WTC11 (cell line): Measurements from ENCODE around the gene FREM2. TPM values are rescaled to one million over a fixed set of nuclear protein-coding genes. Genes with fewer than 3 reads are reported as not detected.
A peak's percentile ranks its signal among the peaks of the same experiment; 100 is the strongest.

Experiments used
- ATAC-seq: fragments of 200-7000 bp; cut with Tn5 transposase; 2 replicates; pipeline ENCODE4 v1.10.0; 2021; ENCODE audit warnings: mild to moderate bottlenecking, moderate library complexity
- CTCF ChIA-PET: fragments of 300-600 bp; sonication (Branson Sonifier 250); formaldehyde crosslinking; loops from one replicate; lab custom pipeline; 2021; ENCODE audit warnings: antibody characterized with exemption; lab: Charles Lee
- POLR2A ChIA-PET: fragments of 350-600 bp; sonication (Branson Sonifier 250); formaldehyde crosslinking; loops from one replicate; lab custom pipeline; 2021; ENCODE audit warnings: antibody characterized with exemption; lab: Charles Lee
- DNase-seq: peaks from one replicate; pipeline ENCODE4 v3.0.0; 2021; ENCODE audit warnings: low spot score
- H3K27ac Mint-ChIP-seq: 2 replicates; pipeline ENCODE4 v1.8.0; 2021; ENCODE audit warnings: mixed read lengths
- H3K27me3 Mint-ChIP-seq: 2 replicates; pipeline ENCODE4 v1.8.0; 2021; ENCODE audit warnings: low read depth, mild to moderate bottlenecking, moderate library complexity, mixed read lengths
- H3K36me3 Mint-ChIP-seq: 2 replicates; pipeline ENCODE4 v1.8.0; 2021; ENCODE audit warnings: mixed read lengths
- H3K4me1 Mint-ChIP-seq: 2 replicates; pipeline ENCODE4 v1.8.0; 2022; ENCODE audit warnings: mixed read lengths
- H3K4me3 Mint-ChIP-seq: 2 replicates; pipeline ENCODE4 v1.8.0; 2021; ENCODE audit warnings: mild to moderate bottlenecking, moderate library complexity, mixed read lengths
- H3K9me3 Mint-ChIP-seq: 2 replicates; pipeline ENCODE4 v1.8.0; 2021; ENCODE audit warnings: mixed read lengths
- CREB1 ChIP-seq: sonication (generic); formaldehyde crosslinking; IDR thresholded peaks from 2 replicates; pipeline ENCODE4 v1.8.0; 2023; ENCODE audit warnings: mild to moderate bottlenecking, missing genetic modification reagents
- KAT7 ChIP-seq: sonication (generic); formaldehyde crosslinking; IDR thresholded peaks from 2 replicates; pipeline ENCODE4 v1.8.1; 2023; ENCODE audit warnings: missing genetic modification reagents, mild to moderate bottlenecking, borderline replicate concordance
- NR1H2 ChIP-seq: sonication (generic); formaldehyde crosslinking; IDR thresholded peaks from 2 replicates; pipeline ENCODE4 v1.9.0; 2021; ENCODE audit warnings: mild to moderate bottlenecking, moderate library complexity, missing genetic modification reagents
- NR3C1 ChIP-seq: sonication (generic); formaldehyde crosslinking; conservative IDR thresholded peaks from 2 replicates; pipeline ENCODE4 v1.8.1; 2023; ENCODE audit warnings: low read depth, mild to moderate bottlenecking, missing genetic modification reagents
- OVOL2 ChIP-seq: fragments of 250-450 bp; sonication (Bioruptor Pico); IDR thresholded peaks from 2 replicates; pipeline ENCODE4 v1.9.0; 2021; ENCODE audit warnings: mild to moderate bottlenecking, borderline replicate concordance
- SMAD4 ChIP-seq: sonication (generic); formaldehyde crosslinking; IDR thresholded peaks from 2 replicates; pipeline ENCODE4 v1.8.0; 2022; ENCODE audit warnings: mild to moderate bottlenecking, missing genetic modification reagents
- TEAD1 ChIP-seq: sonication (generic); formaldehyde crosslinking; IDR thresholded peaks from 2 replicates; pipeline ENCODE4 v1.8.0; 2022; ENCODE audit warnings: mild to moderate bottlenecking, missing genetic modification reagents
- ZNF423 ChIP-seq: fragments of 250-450 bp; sonication (Bioruptor Pico); IDR thresholded peaks from 2 replicates; pipeline ENCODE4 v2.1.2; 2022; ENCODE audit warnings: mild to moderate bottlenecking, moderate library complexity
- total RNA-seq: library from RNA; stranded (reverse); gene quantifications from 3 replicates; pipeline ENCODE4 v1.2.3, GENCODE V29; 2021
- TF ChIP-seq, protein P1 (sequence below): sonication (generic); formaldehyde crosslinking; IDR thresholded peaks from 2 replicates; pipeline ENCODE4 v1.8.1; 2023; ENCODE audit warnings: mild to moderate bottlenecking, missing genetic modification reagents
- TF ChIP-seq, protein P2 (sequence below): sonication (generic); formaldehyde crosslinking; IDR thresholded peaks from 2 replicates; pipeline ENCODE4 v1.8.0; 2022; ENCODE audit warnings: mild to moderate bottlenecking, missing genetic modification reagents
- TF ChIP-seq, protein P3 (sequence below): sonication (generic); formaldehyde crosslinking; IDR thresholded peaks from 2 replicates; pipeline ENCODE4 v1.8.0; 2023; ENCODE audit warnings: missing genetic modification reagents, mild to moderate bottlenecking, borderline replicate concordance
- TF ChIP-seq, protein P4 (sequence below): sonication (generic); formaldehyde crosslinking; IDR thresholded peaks from 2 replicates; pipeline ENCODE4 v1.8.1; 2022; ENCODE audit warnings: missing genetic modification reagents, borderline replicate concordance
- TF ChIP-seq, protein P5 (sequence below): sonication (generic); formaldehyde crosslinking; IDR thresholded peaks from 2 replicates; pipeline ENCODE4 v1.8.1; 2023; ENCODE audit warnings: mild to moderate bottlenecking, missing genetic modification reagents, borderline replicate concordance
- TF ChIP-seq, protein P6 (sequence below): fragments of 200-600 bp; IDR thresholded peaks from 2 replicates; pipeline ENCODE4 v1.8.0; 2022; ENCODE audit warnings: antibody characterized with exemption
- TF ChIP-seq, protein P7 (sequence below): sonication (generic); formaldehyde crosslinking; IDR thresholded peaks from 2 replicates; pipeline ENCODE4 v1.8.0; 2023; ENCODE audit warnings: mild to moderate bottlenecking, missing genetic modification reagents

The FREM2 gene
- total RNA-seq, 1 experiment from 2014 or later: 23.7 TPM

DNA sequence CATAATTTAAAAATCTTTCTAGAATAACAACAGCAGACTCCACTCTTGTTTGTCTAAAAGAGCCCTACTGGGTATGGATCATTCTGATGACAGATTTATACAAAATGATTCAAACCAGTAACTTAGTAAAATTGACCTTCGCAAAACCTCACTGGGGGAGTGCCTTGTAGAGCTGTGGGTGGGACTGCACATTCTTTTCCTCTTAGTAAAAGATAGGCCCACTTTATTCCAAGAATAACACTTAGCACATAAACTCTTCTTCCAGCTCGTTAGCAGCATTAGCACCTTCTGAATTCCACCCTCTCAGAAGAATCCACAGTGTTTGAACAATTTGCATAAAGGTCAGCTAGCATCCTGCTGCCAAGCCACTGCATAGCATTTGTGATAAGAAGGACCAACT lies 196.9 kb downstream of the FREM2 start (continued):
- TF ChIP-seq, protein P1, sequence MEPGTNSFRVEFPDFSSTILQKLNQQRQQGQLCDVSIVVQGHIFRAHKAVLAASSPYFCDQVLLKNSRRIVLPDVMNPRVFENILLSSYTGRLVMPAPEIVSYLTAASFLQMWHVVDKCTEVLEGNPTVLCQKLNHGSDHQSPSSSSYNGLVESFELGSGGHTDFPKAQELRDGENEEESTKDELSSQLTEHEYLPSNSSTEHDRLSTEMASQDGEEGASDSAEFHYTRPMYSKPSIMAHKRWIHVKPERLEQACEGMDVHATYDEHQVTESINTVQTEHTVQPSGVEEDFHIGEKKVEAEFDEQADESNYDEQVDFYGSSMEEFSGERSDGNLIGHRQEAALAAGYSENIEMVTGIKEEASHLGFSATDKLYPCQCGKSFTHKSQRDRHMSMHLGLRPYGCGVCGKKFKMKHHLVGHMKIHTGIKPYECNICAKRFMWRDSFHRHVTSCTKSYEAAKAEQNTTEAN (CRISPR knock-in tag): no peak
- TF ChIP-seq, protein P2, sequence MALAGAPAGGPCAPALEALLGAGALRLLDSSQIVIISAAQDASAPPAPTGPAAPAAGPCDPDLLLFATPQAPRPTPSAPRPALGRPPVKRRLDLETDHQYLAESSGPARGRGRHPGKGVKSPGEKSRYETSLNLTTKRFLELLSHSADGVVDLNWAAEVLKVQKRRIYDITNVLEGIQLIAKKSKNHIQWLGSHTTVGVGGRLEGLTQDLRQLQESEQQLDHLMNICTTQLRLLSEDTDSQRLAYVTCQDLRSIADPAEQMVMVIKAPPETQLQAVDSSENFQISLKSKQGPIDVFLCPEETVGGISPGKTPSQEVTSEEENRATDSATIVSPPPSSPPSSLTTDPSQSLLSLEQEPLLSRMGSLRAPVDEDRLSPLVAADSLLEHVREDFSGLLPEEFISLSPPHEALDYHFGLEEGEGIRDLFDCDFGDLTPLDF (CRISPR knock-in tag): no peak
- TF ChIP-seq, protein P3, sequence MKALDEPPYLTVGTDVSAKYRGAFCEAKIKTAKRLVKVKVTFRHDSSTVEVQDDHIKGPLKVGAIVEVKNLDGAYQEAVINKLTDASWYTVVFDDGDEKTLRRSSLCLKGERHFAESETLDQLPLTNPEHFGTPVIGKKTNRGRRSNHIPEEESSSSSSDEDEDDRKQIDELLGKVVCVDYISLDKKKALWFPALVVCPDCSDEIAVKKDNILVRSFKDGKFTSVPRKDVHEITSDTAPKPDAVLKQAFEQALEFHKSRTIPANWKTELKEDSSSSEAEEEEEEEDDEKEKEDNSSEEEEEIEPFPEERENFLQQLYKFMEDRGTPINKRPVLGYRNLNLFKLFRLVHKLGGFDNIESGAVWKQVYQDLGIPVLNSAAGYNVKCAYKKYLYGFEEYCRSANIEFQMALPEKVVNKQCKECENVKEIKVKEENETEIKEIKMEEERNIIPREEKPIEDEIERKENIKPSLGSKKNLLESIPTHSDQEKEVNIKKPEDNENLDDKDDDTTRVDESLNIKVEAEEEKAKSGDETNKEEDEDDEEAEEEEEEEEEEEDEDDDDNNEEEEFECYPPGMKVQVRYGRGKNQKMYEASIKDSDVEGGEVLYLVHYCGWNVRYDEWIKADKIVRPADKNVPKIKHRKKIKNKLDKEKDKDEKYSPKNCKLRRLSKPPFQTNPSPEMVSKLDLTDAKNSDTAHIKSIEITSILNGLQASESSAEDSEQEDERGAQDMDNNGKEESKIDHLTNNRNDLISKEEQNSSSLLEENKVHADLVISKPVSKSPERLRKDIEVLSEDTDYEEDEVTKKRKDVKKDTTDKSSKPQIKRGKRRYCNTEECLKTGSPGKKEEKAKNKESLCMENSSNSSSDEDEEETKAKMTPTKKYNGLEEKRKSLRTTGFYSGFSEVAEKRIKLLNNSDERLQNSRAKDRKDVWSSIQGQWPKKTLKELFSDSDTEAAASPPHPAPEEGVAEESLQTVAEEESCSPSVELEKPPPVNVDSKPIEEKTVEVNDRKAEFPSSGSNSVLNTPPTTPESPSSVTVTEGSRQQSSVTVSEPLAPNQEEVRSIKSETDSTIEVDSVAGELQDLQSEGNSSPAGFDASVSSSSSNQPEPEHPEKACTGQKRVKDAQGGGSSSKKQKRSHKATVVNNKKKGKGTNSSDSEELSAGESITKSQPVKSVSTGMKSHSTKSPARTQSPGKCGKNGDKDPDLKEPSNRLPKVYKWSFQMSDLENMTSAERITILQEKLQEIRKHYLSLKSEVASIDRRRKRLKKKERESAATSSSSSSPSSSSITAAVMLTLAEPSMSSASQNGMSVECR (CRISPR knock-in tag): no peak
- TF ChIP-seq, protein P4, sequence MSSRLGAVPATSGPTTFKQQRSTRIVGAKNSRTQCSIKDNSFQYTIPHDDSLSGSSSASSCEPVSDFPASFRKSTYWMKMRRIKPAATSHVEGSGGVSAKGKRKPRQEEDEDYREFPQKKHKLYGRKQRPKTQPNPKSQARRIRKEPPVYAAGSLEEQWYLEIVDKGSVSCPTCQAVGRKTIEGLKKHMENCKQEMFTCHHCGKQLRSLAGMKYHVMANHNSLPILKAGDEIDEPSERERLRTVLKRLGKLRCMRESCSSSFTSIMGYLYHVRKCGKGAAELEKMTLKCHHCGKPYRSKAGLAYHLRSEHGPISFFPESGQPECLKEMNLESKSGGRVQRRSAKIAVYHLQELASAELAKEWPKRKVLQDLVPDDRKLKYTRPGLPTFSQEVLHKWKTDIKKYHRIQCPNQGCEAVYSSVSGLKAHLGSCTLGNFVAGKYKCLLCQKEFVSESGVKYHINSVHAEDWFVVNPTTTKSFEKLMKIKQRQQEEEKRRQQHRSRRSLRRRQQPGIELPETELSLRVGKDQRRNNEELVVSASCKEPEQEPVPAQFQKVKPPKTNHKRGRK: no peak
- TF ChIP-seq ZNF423 (CRISPR knock-in tag): no peak
- no peak for TF ChIP-seq KAT7 (CRISPR knock-in tag)
- TF ChIP-seq, all 79 proteins: peak for 0

DNA sequence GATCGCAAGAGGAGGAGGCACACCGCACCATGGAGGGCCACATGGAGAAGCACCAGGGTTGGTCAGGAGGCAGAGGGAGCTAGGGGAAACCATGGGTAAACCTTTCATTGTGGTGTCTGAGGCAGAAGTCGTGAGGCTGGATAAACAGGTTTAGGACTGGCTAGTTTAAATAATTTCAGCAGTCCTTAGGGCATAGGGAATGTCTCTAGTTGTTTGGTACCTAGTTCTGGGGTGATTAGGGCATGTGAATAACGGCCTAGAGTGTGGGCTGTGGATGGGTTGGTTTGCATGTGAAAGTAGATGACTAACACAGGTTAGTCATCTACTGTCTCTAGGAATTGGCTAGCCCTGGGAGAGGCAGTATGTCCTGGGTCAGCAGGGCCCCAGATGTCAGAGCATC lies 201.4 kb downstream of the FREM2 start:
- DNase-seq: no peak
- TF ChIP-seq SMAD4 (CRISPR knock-in tag): no peak
- no peak for TF ChIP-seq OVOL2 (CRISPR knock-in tag)
- TF ChIP-seq NR1H2 (CRISPR knock-in tag): no peak
- TF ChIP-seq, protein P5, sequence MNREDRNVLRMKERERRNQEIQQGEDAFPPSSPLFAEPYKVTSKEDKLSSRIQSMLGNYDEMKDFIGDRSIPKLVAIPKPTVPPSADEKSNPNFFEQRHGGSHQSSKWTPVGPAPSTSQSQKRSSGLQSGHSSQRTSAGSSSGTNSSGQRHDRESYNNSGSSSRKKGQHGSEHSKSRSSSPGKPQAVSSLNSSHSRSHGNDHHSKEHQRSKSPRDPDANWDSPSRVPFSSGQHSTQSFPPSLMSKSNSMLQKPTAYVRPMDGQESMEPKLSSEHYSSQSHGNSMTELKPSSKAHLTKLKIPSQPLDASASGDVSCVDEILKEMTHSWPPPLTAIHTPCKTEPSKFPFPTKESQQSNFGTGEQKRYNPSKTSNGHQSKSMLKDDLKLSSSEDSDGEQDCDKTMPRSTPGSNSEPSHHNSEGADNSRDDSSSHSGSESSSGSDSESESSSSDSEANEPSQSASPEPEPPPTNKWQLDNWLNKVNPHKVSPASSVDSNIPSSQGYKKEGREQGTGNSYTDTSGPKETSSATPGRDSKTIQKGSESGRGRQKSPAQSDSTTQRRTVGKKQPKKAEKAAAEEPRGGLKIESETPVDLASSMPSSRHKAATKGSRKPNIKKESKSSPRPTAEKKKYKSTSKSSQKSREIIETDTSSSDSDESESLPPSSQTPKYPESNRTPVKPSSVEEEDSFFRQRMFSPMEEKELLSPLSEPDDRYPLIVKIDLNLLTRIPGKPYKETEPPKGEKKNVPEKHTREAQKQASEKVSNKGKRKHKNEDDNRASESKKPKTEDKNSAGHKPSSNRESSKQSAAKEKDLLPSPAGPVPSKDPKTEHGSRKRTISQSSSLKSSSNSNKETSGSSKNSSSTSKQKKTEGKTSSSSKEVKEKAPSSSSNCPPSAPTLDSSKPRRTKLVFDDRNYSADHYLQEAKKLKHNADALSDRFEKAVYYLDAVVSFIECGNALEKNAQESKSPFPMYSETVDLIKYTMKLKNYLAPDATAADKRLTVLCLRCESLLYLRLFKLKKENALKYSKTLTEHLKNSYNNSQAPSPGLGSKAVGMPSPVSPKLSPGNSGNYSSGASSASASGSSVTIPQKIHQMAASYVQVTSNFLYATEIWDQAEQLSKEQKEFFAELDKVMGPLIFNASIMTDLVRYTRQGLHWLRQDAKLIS (CRISPR knock-in tag): no peak
- TF ChIP-seq, protein P6, sequence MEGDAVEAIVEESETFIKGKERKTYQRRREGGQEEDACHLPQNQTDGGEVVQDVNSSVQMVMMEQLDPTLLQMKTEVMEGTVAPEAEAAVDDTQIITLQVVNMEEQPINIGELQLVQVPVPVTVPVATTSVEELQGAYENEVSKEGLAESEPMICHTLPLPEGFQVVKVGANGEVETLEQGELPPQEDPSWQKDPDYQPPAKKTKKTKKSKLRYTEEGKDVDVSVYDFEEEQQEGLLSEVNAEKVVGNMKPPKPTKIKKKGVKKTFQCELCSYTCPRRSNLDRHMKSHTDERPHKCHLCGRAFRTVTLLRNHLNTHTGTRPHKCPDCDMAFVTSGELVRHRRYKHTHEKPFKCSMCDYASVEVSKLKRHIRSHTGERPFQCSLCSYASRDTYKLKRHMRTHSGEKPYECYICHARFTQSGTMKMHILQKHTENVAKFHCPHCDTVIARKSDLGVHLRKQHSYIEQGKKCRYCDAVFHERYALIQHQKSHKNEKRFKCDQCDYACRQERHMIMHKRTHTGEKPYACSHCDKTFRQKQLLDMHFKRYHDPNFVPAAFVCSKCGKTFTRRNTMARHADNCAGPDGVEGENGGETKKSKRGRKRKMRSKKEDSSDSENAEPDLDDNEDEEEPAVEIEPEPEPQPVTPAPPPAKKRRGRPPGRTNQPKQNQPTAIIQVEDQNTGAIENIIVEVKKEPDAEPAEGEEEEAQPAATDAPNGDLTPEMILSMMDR: no peak
- TF ChIP-seq, protein P7, sequence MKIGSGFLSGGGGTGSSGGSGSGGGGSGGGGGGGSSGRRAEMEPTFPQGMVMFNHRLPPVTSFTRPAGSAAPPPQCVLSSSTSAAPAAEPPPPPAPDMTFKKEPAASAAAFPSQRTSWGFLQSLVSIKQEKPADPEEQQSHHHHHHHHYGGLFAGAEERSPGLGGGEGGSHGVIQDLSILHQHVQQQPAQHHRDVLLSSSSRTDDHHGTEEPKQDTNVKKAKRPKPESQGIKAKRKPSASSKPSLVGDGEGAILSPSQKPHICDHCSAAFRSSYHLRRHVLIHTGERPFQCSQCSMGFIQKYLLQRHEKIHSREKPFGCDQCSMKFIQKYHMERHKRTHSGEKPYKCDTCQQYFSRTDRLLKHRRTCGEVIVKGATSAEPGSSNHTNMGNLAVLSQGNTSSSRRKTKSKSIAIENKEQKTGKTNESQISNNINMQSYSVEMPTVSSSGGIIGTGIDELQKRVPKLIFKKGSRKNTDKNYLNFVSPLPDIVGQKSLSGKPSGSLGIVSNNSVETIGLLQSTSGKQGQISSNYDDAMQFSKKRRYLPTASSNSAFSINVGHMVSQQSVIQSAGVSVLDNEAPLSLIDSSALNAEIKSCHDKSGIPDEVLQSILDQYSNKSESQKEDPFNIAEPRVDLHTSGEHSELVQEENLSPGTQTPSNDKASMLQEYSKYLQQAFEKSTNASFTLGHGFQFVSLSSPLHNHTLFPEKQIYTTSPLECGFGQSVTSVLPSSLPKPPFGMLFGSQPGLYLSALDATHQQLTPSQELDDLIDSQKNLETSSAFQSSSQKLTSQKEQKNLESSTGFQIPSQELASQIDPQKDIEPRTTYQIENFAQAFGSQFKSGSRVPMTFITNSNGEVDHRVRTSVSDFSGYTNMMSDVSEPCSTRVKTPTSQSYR (CRISPR knock-in tag): no peak
- no peak for TF ChIP-seq TEAD1 (CRISPR knock-in tag)
- TF ChIP-seq NR3C1: no peak
- no peak for TF ChIP-seq CREB1 (CRISPR knock-in tag)

More for the DNA sequence above, 201.4 kb downstream of the FREM2 start:
- no peak overlapping the region for H3K4me3 Mint-ChIP-seq
- ChIA-PET POLR2A (no interaction called here), CTCF (interaction anchor here (1.9 kb wide), 1 partner anchor 12 kb away, joined by 4 read pairs; no protein-coding TSS in a partner anchor)
- no peak overlapping the region for H3K27ac Mint-ChIP-seq
- peaks cover 11% of the 10 kb centered on the region for H3K36me3 Mint-ChIP-seq
- peak; percentile 79 for ATAC-seq
- H3K4me1 Mint-ChIP-seq: peaks cover 13% of the 10 kb centered on the region
- no peaks in the 10 kb centered on the region; the same call in 1 of the 2 replicates for H3K27me3 Mint-ChIP-seq
- peaks cover 30% of the 10 kb centered on the region for H3K9me3 Mint-ChIP-seq
